HG02840 (cell line): ENCODE results near the gene PUDP.
"Not testable (repeated sequence)": the region's sequence is repeated elsewhere in the genome, so short reads cannot be mapped to it uniquely, and the experiment has no call there.

Experiments
- ATAC-seq: cut with Tn5 transposase; IDR thresholded peaks from one replicate; pipeline ENCODE4 v1.9.1; 2021; ENCODE audit warnings: mild to moderate bottlenecking, moderate library complexity, moderate number of reproducible peaks; ENCODE audit not compliant: unreplicated experiment, low FRiP score

Gene PUDP

DNA sequence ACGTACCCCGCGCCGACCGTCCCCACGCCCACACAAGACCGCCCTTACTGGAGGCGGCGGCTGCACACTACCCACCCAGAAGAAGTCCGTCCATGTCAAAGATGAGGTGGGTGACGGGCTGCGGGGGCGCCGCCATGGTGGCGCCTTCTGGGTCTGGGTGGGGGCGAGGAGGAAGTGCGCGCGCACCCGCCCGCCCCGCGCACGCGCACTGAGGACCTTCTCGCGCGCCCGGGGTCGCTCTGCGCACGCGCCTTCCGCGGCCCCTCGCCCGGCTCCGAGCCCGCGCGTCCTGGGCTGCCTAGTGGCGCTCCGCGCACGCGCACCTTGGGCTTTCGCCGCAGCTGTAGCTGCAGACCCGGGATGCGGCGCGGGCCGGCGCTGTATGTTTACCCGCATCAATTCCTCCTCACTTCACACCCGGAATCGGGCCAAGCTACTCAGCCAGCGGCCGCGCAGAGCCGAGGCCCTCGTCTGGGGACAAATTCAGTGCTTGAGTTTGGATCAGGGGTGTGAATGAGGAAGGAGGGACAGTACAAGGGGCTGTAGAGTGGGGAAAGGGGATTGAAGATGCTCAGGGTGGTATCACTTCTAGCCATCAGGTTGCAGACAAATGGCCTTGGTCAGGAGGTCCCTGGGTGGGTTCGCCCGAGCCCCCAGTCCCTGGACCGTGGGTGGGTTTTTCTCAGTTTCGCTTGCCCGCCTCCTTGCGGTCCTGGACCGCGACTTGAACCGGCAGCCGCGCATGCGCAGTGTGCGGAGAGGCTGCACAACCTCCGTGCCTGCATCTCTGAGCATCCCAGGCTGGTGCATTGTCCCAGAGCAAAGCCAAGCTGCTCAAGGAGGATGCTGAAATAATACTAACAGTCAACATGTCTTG, at the start of gene PUDP:
TSS of gene PUDP (minus strand) at position 176 of the 877 bp plus-strand sequence. CDS start at position 136, 40 bp downstream.
- peak; percentile 79 for ATAC-seq

DNA sequence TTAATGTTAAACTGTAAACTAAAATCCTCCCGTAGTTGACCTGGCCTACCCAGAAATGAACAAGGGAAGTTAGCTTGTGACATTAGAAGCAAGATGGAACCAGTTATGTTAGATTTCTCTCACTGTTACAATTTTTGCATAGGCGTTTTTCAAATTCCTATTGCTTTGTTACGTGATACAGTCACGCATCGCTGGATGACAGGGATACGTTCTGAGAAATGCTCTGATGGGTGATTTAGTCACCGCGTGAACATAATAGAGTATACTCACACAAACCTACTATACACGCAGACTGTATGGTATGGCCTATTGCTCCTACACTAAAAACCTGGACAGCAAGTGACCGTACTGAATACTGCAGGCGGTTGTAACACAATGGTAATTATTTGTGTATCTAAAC, 46.7 kb upstream of the PUDP start:
- ATAC-seq: no peak

DNA sequence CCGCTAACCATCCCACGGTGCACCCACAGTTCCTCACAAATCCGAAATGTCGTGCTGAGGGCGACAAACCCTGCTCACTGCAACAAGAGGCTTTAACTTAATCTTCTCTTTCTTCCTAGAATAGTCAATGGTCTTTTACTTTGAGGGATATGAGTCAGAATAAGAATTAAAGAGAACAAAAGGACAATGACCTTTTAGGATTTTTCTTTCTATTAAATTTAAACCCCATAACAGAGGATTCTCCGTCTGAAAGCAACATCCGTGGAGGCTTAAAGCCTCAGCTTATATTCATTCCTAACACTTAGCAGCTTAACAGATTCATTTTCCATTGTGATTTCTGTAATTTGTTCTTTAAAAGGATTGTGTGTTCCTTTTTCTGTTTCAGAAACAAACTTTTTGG, 44.9 kb upstream of the PUDP start:
- ATAC-seq: no peak

DNA sequence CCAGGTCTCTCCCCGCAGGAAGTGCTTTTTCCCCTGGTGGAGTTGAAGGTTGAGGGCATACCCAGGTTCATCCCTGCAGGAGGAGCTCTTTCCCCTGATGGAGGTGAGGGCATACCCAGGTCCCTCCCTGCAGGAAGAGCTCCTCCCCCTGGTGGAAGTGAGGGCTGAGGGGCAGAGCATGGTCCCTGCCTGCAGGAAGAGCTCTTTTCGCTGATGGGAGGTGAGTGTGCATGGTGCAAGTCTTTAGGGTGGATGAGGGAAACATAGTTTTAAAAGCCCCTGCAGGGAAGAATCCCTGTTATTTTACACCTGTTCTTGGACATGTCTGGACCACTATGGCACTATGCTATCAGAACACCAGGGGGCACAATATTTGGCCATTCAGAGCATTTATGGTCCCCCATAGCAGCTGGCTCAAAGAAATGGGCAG, 43.7 kb upstream of the PUDP start:
- no peak for ATAC-seq

DNA sequence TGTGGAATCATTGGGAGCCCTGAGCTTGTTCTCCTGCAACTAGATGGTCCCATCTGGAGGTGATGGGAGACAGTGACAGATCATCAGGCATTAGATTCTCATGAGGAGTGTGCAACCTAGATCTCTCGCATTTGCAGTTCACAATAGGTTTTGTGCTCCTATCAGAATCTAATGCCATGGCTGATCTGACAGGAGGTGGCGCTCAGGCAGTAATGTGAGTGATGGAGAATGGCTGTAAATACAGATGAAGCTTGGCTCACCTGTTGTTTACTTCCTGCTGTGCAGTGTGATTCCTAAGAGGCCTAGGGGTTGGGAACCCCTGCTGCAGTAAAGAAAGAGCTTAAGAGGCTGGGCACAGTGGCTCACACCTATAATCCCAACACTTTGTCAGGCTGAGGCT, 42.2 kb upstream of the PUDP start:
- ATAC-seq: no peak

DNA sequence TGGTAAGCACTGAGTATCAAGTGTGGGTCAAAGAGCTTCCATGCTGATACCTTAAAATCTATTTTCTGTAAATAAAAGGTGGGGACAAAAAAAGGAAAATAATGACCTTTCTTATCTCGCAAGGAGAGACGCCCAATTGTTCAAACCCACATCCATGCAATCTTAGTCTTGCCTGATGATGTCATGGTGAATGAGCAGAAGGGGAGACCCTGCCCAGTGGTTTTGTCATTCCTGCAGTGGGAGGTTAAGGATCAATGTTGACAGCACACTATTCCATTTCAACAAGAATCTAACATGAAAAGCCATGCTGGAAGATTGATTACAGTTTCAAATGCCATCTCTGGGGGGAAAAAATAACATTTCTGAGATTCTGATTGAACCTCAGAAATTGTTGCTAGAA, 40.7 kb upstream of the PUDP start:
- no peak for ATAC-seq

DNA sequence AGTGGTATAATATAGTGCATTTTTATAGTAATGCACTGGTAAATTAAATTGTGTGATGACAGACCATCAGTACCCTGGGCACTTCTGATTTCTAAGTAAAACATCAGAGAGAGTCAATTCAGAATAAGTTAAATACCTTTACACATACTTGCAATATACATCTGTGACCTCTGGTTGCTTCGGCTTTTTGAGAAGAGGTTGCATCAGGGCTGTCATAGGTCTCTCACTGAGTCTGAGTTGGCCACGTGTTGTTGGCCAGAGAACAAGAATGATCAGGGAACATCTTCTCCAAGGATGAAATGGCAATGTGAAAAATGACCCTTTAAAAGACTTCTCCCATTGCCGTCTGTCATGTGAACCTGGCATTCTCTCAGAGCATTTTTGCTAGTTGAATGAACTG, 36.9 kb upstream of the PUDP start:
- ATAC-seq: no peak

DNA sequence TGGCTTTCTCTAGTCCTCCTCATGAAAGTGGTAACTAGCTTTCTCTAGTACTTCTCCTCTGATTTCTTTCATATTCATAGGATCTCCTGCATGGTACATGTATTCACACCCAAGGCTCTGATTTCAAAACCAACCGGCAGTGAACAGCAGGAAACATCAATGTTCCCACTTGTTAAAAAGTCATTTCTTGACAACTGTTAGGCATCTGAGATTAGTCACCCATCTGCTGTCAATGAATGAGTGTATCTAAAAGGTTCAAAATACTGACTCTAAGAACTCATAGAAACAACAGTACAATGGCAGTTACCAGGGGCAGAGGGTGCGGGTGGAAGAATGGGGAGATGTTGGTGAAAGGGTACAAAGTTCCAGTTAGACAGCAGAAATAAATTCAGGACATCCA, 31.5 kb upstream of the PUDP start:
- no peak for ATAC-seq

DNA sequence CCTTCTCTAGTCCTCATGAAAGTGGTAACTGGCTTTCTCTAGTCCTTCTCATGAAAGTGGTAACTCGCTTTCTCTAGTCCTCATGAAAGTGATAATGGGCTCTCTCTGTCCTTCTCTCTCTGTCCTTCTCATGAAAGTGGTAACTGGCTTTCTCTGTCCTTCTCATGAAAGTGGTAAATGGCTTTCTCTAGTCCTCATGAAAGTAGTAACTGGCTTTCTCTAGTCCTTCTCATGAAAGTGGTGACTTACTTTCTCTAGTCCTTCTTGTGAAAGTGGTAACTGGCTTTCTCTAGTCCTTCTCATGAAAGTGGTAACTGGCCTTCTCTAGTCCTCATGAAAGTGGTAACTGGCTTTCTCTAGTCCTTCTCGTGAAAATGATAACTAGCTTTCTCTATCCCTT, 30.9 kb upstream of the PUDP start:
- not testable (repeated sequence) for ATAC-seq

DNA sequence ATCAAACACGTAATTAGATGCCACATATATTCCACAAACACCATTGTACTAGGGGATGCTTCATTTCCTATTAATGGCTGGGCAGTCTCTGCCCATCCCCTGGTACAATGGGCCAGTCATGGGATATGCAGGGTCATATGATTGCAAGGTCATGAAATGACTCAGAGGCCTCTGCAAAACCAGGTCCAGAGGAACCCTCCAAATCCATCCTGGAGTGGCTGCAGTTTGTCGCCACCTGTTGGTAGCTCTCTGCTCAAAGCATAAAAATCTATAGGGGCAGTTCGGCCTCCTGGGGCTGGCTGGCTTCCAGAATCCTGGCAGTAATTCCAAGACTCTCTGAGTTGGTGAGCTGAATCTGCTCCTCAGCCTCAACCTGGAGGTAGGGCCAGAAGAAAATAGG, 22.9 kb upstream of the PUDP start:
- no peak for ATAC-seq

DNA sequence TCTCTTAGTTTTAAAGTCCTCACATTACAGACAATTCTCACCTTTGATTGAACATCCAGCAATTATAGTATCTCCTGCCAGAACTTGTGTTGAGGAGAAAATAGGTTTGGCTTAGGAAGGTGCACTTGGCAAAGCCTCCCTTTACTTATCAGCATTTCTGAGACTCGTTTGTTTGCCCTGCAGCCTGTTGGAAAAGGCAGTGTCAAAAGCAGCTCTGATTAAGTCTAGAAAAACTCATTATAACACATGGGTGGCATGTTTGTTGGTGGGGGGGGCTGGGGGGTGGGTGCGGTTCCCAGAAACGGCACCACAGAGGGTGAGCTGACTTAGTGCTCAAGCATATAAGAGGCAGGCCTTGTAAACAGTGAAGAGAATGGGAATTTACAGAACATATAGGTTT, 21.7 kb upstream of the PUDP start:
- ATAC-seq: no peak

DNA sequence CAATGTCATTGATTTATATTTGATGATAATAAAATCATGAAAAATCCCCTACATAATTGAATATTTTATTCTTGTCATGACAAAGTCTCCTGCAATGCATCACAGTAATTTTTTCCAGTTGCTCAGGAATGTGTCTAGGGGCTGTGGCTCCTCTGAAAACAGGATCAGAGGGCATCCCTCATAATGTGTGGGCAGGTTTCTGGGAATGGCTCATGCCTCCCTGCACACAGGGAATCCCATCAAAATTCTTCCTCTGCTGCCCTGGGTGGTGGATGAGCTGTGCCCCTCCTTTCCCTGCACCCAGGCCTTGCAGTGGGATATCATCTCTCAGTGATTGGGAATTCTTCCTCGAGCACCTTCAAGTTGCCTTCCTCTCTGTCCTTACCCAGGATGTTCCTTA, 20.4 kb upstream of the PUDP start:
- ATAC-seq: no peak

DNA sequence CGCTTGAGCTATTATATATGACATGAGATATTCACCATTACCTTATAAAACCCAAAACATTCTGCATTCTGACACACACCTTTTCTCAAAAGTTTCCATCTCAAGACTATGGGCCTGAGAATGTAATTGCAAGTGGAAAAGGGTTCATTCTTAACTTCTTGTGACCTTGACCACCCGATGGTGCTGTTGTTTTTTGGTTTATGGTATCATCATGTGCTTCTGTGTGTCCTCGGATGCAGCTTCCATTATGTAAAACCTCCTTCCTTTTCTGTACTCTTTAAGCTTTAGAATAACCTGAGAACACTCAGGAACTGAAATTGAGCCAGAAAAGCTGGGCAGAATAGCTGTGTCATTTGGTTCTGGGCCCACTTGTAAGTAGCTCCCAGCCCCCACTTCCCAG, 16.2 kb upstream of the PUDP start:
- no peak for ATAC-seq

DNA sequence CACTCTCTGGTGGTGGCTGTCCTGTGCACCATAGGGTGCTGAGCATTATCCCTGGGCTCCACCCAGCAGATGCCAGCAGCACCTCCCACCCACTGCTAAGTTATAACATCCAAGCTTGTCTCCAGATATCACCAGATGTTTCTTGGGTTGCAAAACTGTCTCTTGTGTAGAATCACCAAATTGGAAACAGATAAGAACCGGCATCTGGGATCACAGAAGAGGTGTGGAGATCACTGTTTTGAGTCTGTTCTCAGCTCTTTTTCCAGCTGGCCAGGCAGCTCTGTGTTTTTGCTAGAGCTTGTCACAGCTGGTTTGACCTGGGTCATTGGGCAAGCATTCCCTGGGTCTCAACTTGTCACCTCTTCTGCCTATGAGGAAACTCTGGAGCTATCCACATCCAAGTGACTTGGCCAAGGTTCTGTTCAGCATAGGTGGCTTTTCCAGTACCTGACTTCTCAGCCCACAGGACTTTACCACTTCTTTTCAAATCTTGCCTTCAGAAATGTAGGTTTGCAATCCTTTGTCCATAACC, 15.3 kb upstream of the PUDP start:
- ATAC-seq: no peak

DNA sequence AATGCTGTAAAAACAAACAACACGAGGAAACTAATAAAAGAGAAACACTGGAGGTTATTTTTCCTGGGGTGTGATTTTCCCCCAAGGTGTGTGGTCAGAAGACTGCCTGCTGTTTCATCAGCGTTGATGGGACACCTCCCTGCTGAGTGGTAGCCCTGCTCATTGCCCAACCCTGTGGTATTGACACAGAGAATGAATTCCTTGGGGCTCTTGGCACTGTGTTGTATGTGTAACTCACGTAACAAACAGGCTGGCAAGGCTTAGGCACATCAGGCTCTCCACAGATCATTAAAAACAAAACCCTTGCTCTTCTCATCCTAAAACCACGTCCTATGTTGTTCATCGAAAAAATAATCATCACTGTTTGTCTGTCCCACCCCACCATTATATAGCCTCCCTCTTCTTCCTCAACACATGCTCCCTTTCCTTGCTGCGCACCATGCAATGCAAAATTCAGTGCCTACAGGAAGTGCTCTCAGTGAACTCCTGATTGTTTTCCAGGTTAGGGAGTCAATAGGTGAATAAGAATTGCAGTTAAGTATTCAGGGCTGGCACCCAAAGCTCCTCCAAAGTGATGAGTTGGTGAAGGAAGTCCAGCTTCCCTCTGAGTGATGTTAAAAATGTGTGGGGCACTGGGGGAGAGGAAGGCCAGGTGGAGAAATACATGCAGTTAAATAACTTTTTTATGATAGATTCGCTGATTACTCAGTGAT, 11.4 kb upstream of the PUDP start:
- no peak for ATAC-seq

DNA sequence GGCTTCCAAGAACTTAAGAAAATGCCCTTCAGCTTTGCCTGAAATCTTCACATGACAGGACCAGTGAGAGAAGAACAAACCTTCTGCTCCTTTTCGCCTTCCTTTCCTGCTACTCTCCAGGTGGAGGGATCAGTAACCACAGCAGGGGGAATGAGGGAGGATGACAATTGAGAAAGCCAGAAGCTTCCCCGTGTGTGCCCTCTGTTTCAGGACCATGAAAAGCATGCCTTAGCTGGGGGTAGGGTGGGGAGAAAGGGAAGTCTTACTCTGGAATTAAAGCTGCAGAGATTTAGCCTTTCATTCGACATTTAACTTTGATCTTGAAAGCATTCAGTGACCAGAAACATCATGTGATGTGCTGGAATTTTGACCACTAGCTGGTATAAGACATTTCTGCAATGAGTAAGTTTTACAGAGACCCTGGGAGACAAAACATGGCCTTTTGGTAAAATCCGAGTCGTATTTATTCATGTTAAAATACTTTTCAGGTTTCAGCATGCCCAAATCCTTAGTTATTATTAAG, 10.6 kb upstream of the PUDP start:
- ATAC-seq: no peak

DNA sequence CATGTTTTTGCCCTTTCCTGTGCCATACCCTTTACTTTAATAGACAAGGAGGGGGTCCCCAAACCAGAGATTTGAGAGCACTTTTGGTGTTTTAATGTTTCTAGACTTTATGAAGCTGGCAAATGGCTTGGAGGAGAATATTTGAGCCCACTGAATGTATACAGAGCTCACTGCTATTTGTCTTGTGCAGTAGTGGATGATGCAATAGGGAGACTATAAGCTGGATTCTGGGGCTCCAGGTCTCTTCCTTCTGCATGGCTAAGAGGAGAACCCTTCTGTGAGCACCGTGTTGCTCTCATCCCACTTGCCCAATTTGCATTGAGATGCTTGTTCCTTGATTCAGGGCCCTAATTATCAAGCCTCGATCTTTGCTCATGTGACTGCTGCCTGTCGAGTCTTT, 8.9 kb upstream of the PUDP start:
- no peak for ATAC-seq

DNA sequence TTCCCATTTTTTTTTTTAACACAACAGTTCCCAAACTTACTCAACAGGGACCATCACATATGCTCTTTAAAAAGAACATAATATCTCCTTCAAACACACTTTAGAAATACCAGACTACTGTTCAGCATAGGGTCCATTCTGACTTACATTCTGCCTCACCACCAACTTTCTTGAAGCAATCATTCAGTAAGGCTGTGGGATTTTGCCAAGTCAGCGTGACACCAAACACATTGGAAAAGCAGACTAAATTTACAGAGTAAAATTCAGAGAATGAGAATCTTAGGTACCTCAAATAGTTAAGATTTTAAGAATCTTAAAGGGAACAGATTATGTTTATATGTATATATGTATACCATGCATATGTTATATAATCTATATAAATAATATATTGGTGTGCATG, 7.2 kb upstream of the PUDP start:
- ATAC-seq: no peak

DNA sequence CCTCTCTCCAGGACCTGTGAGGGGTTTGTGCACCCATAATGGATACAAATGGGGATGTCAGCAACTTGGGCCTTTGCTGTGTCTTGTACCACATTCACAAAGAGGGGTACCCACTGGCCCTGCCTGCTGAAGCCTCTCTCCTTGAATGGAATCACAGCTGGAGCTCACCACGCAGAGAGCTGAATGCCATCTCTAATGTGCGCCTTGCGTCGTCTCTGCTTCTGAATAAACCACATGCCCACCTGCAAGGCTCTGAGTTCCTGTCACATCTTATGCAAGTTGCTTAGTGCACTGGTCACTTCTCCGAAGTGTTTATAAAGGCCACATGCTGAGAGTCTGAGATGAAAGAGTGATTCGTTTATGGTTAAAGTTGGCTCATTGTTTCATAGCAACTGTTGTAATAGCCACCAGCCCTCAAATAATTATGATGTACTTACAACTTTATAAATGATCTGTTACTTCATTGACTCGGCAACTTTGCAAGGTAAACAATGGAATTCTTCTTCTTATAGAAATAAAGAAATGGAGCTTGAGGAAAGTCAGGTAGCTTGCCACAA, 6.2 kb upstream of the PUDP start:
- ATAC-seq: no peak

DNA sequence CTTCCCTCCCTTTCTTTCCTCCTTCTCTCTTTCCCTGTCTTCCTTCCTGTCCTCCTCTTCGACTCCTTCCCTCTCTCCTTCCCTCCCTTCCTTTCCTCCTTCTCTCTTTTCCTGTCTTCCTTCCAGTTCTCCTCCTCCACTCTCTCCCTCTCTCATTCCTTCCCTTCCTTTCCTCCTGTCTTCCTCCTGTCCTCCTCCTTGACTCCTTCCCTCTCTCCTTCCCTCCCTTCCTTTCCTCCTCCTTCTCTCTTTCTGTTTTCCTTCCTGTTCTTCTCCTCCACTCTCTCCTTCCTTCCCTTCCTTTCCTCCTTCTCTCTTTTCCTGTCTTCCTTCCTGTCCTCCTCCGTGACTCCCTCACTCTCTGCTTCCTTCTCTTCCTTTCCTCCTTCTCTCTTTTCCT, 5.3 kb upstream of the PUDP start:
- ATAC-seq: no peak

DNA sequence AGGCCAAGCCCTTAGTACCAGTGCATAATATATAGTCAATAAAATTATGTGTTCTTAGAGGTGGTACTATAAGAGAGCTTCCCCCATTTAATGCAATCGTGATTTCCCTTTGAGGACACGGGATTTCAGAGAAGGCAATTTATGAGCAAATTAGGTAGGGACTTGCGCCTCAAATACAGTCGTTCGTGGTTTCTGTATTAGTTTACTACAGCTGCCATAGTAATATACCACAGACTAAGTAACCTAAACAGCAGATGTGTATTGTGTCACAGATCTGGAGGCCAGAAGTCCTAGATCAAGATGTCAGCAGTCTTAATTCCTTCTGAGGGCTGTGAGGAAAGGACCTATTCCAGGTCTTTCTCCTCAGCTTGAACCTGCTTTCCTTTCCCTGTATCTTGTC, 1.5 kb upstream of the PUDP start:
- ATAC-seq: no peak
